T-cell (primary cell): ENCODE results near the gene PLCZ1. TPM values are rescaled to one million over a fixed set of nuclear protein-coding genes. Genes with fewer than 3 reads are reported as not detected.

Experiments used
- ATAC-seq, 4 experiments: fragments of 200-7000 bp in 3 of 4; fragments of 150-1000 bp in 1 of 4; cut with Tn5 transposase; replicated peaks in 1 of 4; 1 replicate in 3 of 4; 2 replicates in 1 of 4; pipeline ENCODE4 v1.10.0; 2021; ENCODE audit warnings: moderate library complexity in 3 of 4, mild to moderate bottlenecking in 2 of 4, moderate number of reproducible peaks in 1 of 4
- CTCF ChIA-PET, 2 donors: fragments of 300-600 bp; sonication (Branson Sonifier 250); formaldehyde crosslinking; loops; one replicate each; lab custom pipeline; 2022; ENCODE audit warnings: antibody characterized with exemption in 2 of 2; lab: Charles Lee
- POLR2A ChIA-PET, 2 donors: fragments of 300-600 bp; sonication (Branson Sonifier 250); formaldehyde crosslinking; loops; one replicate each; lab custom pipeline; 2022; ENCODE audit warnings: antibody characterized with exemption in 2 of 2; lab: Charles Lee
- DNase-seq, 35 experiments: peaks; one replicate each; pipeline versions ENCODE4 v3.0.0 to v3.0.0-alpha.2; 2013 to 2023
- H3K27ac ChIP-seq: one replicate; pipeline ENCODE4 v1.5.1; 2013; ENCODE audit warnings: low read length
- H3K27me3 ChIP-seq, 2 experiments: replicated peaks in 1 of 2; 1 replicate in 1 of 2; 2 replicates in 1 of 2; pipeline versions ENCODE4 v1.6.1 to v1.7.0; 2013; ENCODE audit warnings: low read length in 1 of 2, mixed read lengths in 1 of 2; ENCODE audit not compliant: control insufficient read depth in 2 of 2, insufficient read depth in 2 of 2; ENCODE audit errors: extremely low read depth in 1 of 2
- H3K36me3 ChIP-seq, 2 donors: 1 replicate in 1 of 2; 2 replicates in 1 of 2; pipeline versions ENCODE4 v1.6.1 to v1.7.0; 2013; ENCODE audit warnings: low read length in 1 of 2; ENCODE audit not compliant: control insufficient read depth in 2 of 2, insufficient read depth in 1 of 2; ENCODE audit errors: extremely low read depth in 1 of 2
- H3K4me1 ChIP-seq, 2 experiments: 1 replicate in 1 of 2; 2 replicates in 1 of 2; pipeline versions ENCODE4 v1.6.1 to v1.7.0; 2013; ENCODE audit warnings: low read length in 2 of 2, mixed read lengths in 1 of 2; ENCODE audit not compliant: insufficient read depth in 2 of 2, control insufficient read depth in 1 of 2; ENCODE audit errors: extremely low read depth in 1 of 2
- H3K4me3 ChIP-seq, 2 donors: 1 replicate in 1 of 2; 2 replicates in 1 of 2; pipeline versions ENCODE4 v1.5.1 to v1.7.0; 2013; ENCODE audit warnings: mild to moderate bottlenecking in 2 of 2, low read length in 1 of 2, moderate library complexity in 1 of 2; ENCODE audit not compliant: control insufficient read depth in 1 of 2; ENCODE audit errors: extremely low read depth in 1 of 2
- H3K9me3 ChIP-seq: 2 replicates; pipeline ENCODE4 v1.7.0; 2013
- H3K27ac Mint-ChIP-seq, 2 donors: one replicate each; pipeline ENCODE4 v1.8.0; 2020 to 2021; ENCODE audit warnings: mild to moderate bottlenecking in 2 of 2, mixed read lengths in 2 of 2
- H3K27me3 Mint-ChIP-seq, 2 donors: one replicate each; pipeline ENCODE4 v1.8.0; 2021 to 2022; ENCODE audit warnings: mixed read lengths in 2 of 2
- H3K36me3 Mint-ChIP-seq: one replicate; pipeline ENCODE4 v1.8.0; 2021; ENCODE audit warnings: mixed read lengths
- H3K4me1 Mint-ChIP-seq, 3 donors: one replicate each; pipeline ENCODE4 v1.8.0; 2020 to 2022; ENCODE audit warnings: mixed read lengths in 3 of 3, mild to moderate bottlenecking in 1 of 3
- H3K4me3 Mint-ChIP-seq, 3 donors: one replicate each; pipeline ENCODE4 v1.8.0; 2020 to 2022; ENCODE audit warnings: mild to moderate bottlenecking in 3 of 3, mixed read lengths in 3 of 3, moderate library complexity in 3 of 3
- H3K9me3 Mint-ChIP-seq, 3 donors: one replicate each; pipeline ENCODE4 v1.8.0; 2020 to 2022; ENCODE audit warnings: mixed read lengths in 3 of 3
- WGBS: methylation state at CpG from one replicate; pipeline ENCODE4 v1.1.5; 2013; ENCODE audit warnings: missing lambda C conversion rate; ENCODE audit not compliant: insufficient coverage; 5-methylcytosine and 5-hydroxymethylcytosine counted together
- total RNA-seq, 35 experiments: library from RNA in 6 of 35; stranded (reverse) in 6 of 35; fragments of 120-200 nt in 1 of 35; gene quantifications; one replicate each; pipeline versions ENCODE4 v1.2.1 to v1.2.4 and lab custom pipeline; 2013 to 2026

Gene PLCZ1
- total RNA-seq, 5 donors from 2014 or later (not counting 1 experiment from before 2014, with no cell fraction given): not detected

DNA sequence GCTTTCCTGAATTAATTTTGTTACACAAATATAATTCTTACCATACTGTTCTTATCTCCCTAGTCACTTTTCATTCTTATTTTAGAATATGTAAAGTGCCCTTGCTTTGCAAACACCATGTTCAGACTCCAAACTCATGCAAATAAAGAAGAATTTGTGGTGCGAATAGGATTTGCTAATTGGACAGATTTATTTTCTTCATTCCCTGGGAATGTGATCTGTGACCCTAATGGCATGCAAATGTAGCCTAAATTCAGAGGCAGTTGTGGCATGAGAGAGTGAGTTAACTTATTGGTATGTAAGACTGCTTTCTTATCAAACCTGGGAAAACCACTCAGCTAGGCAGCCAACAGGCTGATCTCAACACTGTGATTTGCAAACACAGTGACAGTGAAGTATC, 10.1 kb upstream of the PLCZ1 start:
- no peaks in the 10 kb centered on the region for H3K4me1 Mint-ChIP-seq
- no peak for DNase-seq
- no peak for ATAC-seq
- no peaks in the 10 kb centered on the region for H3K27me3 Mint-ChIP-seq
- H3K4me1 ChIP-seq: no peaks in the 10 kb centered on the region
- no peaks in the 10 kb centered on the region for H3K9me3 ChIP-seq
- peaks cover 0 to 20% (median 5%) of the 10 kb centered on the region in 3 donors for H3K9me3 Mint-ChIP-seq
- ChIA-PET POLR2A (interaction anchor here in 1 of 2 donors (0.6 kb wide), 1 partner anchor 1501 kb away, joined by 4 read pairs; no protein-coding TSS in a partner anchor), CTCF (no interaction called here)
- no peaks in the 10 kb centered on the region for H3K36me3 Mint-ChIP-seq
- H3K27ac ChIP-seq: no peak overlapping the region
- H3K27me3 ChIP-seq: no peaks in the 10 kb centered on the region
- H3K36me3 ChIP-seq: no peaks in the 10 kb centered on the region
- no CpG with 5 or more reads among the region's 1 CpG for WGBS
- H3K4me3 Mint-ChIP-seq: no peak overlapping the region
- H3K27ac Mint-ChIP-seq: no peak overlapping the region
- H3K4me3 ChIP-seq: no peak overlapping the region

DNA sequence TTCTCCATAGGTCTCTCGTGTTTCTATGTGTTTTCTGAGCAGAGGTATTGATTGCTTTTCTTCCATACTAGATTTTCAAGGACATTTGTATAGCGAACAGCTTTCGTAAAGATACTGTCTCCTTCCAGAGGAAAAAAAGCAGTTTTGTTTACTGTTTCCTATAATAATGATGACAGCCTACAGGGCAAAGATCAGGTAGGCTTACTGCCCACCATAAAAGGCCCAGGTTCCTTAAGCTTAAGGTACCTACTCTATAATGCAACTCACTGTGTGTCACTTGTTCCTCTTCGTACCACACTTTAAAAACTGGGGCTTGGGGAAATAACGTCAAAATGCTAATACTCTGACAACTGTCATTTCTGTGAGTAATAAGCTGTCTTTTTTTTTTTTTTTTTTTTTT, 6.7 kb downstream of the PLCZ1 start:
- WGBS: no CpG with 5 or more reads among the region's 5 CpGs
- H3K9me3 Mint-ChIP-seq: peaks cover 0 to 19% (median 4%) of the 10 kb centered on the region in 3 donors
- no peaks in the 10 kb centered on the region for H3K4me1 Mint-ChIP-seq
- no peaks in the 10 kb centered on the region for H3K36me3 ChIP-seq
- H3K4me1 ChIP-seq: no peaks in the 10 kb centered on the region
- DNase-seq (no peak), ATAC-seq (no peak)
- H3K9me3 ChIP-seq: no peaks in the 10 kb centered on the region
- CTCF ChIA-PET: interaction anchor here in 1 of 2 donors (0.6 kb wide), 1 partner anchor 31 kb away, joined by 6 read pairs; no protein-coding TSS in a partner anchor
- no peaks in the 10 kb centered on the region for H3K27me3 Mint-ChIP-seq
- POLR2A ChIA-PET: no interaction called here
- H3K27me3 ChIP-seq: no peaks in the 10 kb centered on the region
- no peak overlapping the region for H3K4me3 ChIP-seq
- H3K4me3 Mint-ChIP-seq: no peak overlapping the region
- no peak overlapping the region for H3K27ac ChIP-seq
- no peak overlapping the region for H3K27ac Mint-ChIP-seq
- no peaks in the 10 kb centered on the region for H3K36me3 Mint-ChIP-seq

DNA sequence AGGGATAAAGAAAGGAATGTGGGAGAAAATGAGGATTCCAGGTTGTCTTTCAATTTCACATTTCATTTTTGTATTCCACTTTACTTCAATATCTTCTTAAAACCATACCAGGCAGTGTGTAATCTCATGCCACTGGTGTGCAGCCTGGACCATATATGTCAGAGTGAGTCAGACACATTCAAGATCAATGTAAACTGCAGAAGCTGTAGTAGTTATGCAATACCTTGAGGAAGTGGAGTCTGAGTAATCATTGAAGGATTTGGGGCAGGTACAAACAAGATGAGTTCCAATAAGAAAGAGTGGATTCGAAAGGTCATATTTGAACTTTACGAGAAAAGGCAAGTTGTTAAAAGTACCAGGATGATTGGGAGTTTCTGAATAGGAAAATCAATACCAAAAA, 14.1 kb downstream of the PLCZ1 start:
- Histone ChIP-seq H3K27me3 (no peaks in the 10 kb centered on the region), H3K4me3 (no peak overlapping the region), H3K36me3 (no peaks in the 10 kb centered on the region), H3K27ac (no peak overlapping the region), H3K4me1 (no peaks in the 10 kb centered on the region), H3K9me3 (no peaks in the 10 kb centered on the region)
- Mint-ChIP-seq H3K9me3 (peaks cover 3 to 16% (median 6%) of the 10 kb centered on the region in 3 donors), H3K27ac (no peak overlapping the region), H3K36me3 (no peaks in the 10 kb centered on the region), H3K27me3 (no peaks in the 10 kb centered on the region), H3K4me3 (no peak overlapping the region), H3K4me1 (no peaks in the 10 kb centered on the region)
- ATAC-seq (no peak), DNase-seq (no peak)
- 100% methylated on average over 2 of the region's 2 CpGs for WGBS
- POLR2A ChIA-PET: no interaction called here
- CTCF ChIA-PET: no interaction called here

DNA sequence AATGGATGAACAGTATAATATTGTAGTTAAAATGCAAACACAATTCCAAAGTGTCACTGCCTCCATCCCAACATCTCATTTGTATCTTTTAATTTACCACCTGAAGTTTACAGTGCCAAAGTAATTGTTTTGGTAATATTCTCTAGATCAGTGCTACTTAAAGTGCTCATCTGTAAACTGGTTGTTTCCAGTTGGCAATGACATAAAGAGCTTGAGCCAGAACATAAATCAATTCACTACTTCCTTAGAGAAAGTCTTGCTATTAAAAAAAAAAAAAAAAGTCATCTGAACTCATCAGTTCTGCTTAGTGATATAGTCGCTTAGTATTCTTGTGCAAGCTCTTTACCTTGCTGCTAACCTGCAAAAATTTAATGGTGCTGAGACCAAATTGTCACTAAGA, 16.4 kb downstream of the PLCZ1 start:
- Mint-ChIP-seq H3K27ac (no peak overlapping the region), H3K36me3 (no peaks in the 10 kb centered on the region), H3K9me3 (peaks cover 3 to 18% (median 6%) of the 10 kb centered on the region in 3 donors), H3K4me1 (no peaks in the 10 kb centered on the region), H3K4me3 (no peak overlapping the region), H3K27me3 (no peaks in the 10 kb centered on the region)
- POLR2A ChIA-PET: interaction anchor here in 1 of 2 donors (0.6 kb wide), 1 partner anchor 1557 kb away, joined by 3 read pairs; no protein-coding TSS in a partner anchor
- H3K27me3 ChIP-seq: no peaks in the 10 kb centered on the region
- no peak overlapping the region for H3K27ac ChIP-seq
- 100% methylated on average over 1 of the region's 1 CpG for WGBS
- DNase-seq: no peak
- no peaks in the 10 kb centered on the region for H3K4me1 ChIP-seq
- no peaks in the 10 kb centered on the region for H3K36me3 ChIP-seq
- H3K9me3 ChIP-seq: no peaks in the 10 kb centered on the region
- CTCF ChIA-PET: no interaction called here
- H3K4me3 ChIP-seq: no peak overlapping the region
- no peak for ATAC-seq

DNA sequence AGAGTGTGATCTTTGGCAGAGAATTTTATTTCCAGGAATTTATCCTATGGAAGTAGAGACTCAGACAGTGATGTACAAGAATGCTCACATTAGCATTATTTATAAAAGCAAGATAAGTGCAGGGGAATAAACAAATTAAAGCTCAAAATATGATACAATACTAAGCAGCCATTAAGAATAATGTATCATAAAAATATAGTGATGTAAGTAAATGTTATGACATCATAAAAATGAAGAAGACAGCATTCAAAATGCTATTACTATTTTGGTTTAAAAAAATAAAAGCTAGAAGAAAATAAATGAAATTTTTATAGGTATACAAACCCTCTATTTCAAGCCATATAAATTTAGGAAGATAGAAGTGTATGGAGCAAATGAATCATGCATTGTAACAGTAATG, 17.1 kb downstream of the PLCZ1 start:
- Histone ChIP-seq H3K9me3 (no peaks in the 10 kb centered on the region), H3K27me3 (no peaks in the 10 kb centered on the region), H3K36me3 (no peaks in the 10 kb centered on the region), H3K27ac (no peak overlapping the region), H3K4me1 (no peaks in the 10 kb centered on the region), H3K4me3 (no peak overlapping the region)
- H3K36me3 Mint-ChIP-seq: no peaks in the 10 kb centered on the region
- H3K4me3 Mint-ChIP-seq: no peak overlapping the region
- H3K9me3 Mint-ChIP-seq: peaks cover 8 to 18% (median 10%) of the 10 kb centered on the region in 3 donors
- H3K4me1 Mint-ChIP-seq: no peaks in the 10 kb centered on the region
- H3K27ac Mint-ChIP-seq: no peak overlapping the region
- H3K27me3 Mint-ChIP-seq: no peaks in the 10 kb centered on the region
- ATAC-seq (no peak), DNase-seq (no peak)
- ChIA-PET CTCF (no interaction called here), POLR2A (no interaction called here)

DNA sequence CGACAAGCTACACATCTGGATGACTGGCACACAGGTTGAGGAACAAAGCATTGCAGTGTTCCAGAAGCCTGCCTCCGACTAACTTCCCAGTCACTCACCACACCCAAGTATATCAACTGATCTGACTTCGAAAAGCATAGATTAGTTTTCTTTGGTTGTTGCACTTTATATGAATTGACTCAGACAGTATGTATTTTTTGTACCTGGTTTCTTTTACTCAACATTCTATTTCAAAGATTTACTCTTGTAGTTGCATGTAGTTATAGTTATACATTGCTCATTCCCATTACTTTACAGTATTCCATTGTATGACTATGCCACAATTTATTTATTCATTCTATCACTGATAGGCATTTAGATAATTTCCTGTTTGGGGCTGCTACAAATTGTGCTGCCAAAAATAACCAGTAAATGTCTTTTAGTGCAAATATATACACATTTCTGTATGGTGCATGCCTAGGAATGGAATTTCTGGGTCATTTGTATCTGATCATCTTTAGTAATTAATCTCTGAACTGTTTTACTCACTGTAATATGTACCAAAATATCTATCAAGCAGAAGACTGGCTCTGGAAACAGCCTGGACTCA, 17.8 kb downstream of the PLCZ1 start:
- peaks cover 8 to 18% (median 10%) of the 10 kb centered on the region in 3 donors for H3K9me3 Mint-ChIP-seq
- ChIA-PET CTCF (no interaction called here), POLR2A (no interaction called here)
- Histone ChIP-seq H3K27me3 (no peaks in the 10 kb centered on the region), H3K4me3 (no peak overlapping the region), H3K4me1 (no peaks in the 10 kb centered on the region), H3K27ac (no peak overlapping the region), H3K36me3 (no peaks in the 10 kb centered on the region), H3K9me3 (no peaks in the 10 kb centered on the region)
- no peak overlapping the region for H3K4me3 Mint-ChIP-seq
- no peak for DNase-seq
- WGBS: no CpG with 5 or more reads among the region's 3 CpGs
- no peaks in the 10 kb centered on the region for H3K27me3 Mint-ChIP-seq
- H3K27ac Mint-ChIP-seq: no peak overlapping the region
- no peak for ATAC-seq
- H3K4me1 Mint-ChIP-seq: no peaks in the 10 kb centered on the region
- no peaks in the 10 kb centered on the region for H3K36me3 Mint-ChIP-seq

DNA sequence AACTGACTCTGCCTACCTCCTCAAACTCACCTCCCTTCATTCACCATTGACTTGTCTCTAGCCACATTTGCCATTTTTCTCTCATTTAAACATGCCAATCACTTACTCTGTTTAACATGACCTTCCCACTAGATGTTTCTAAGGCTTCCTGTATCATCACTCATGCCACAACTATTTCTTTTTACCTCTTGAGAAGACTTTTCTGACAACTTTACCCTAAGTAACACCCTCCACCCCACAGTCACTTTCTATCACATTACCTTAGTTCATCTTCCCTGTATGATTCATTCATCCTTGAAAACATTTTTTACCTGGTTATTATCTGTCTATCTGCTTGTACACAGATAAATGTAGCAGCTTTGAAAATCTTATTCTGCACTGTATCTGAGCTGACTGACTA, 19.4 kb downstream of the PLCZ1 start:
- no peak for DNase-seq

More for the DNA sequence above, 19.4 kb downstream of the PLCZ1 start:
- H3K27me3 ChIP-seq: no peaks in the 10 kb centered on the region
- ATAC-seq: no peak
- POLR2A ChIA-PET: no interaction called here
- H3K4me3 Mint-ChIP-seq: no peak overlapping the region
- H3K9me3 ChIP-seq: no peaks in the 10 kb centered on the region
- no peak overlapping the region for H3K27ac Mint-ChIP-seq
- no peaks in the 10 kb centered on the region for H3K36me3 Mint-ChIP-seq
- H3K27me3 Mint-ChIP-seq: no peaks in the 10 kb centered on the region
- CTCF ChIA-PET: no interaction called here
- H3K9me3 Mint-ChIP-seq: peaks cover 9 to 13% (median 12%) of the 10 kb centered on the region in 3 donors
- no peaks in the 10 kb centered on the region for H3K4me1 ChIP-seq
- no peak overlapping the region for H3K27ac ChIP-seq
- no peaks in the 10 kb centered on the region for H3K4me1 Mint-ChIP-seq
- no peak overlapping the region for H3K4me3 ChIP-seq
- no peaks in the 10 kb centered on the region for H3K36me3 ChIP-seq
